GM18868 (cell line): Measurements from ENCODE around the gene CEBPZOS.

Experiments
- ATAC-seq: cut with Tn5 transposase; IDR thresholded peaks from one replicate; pipeline ENCODE4 v1.9.1; 2021; ENCODE audit warnings: mild to moderate bottlenecking, moderate library complexity; ENCODE audit not compliant: unreplicated experiment

The CEBPZOS gene

DNA sequence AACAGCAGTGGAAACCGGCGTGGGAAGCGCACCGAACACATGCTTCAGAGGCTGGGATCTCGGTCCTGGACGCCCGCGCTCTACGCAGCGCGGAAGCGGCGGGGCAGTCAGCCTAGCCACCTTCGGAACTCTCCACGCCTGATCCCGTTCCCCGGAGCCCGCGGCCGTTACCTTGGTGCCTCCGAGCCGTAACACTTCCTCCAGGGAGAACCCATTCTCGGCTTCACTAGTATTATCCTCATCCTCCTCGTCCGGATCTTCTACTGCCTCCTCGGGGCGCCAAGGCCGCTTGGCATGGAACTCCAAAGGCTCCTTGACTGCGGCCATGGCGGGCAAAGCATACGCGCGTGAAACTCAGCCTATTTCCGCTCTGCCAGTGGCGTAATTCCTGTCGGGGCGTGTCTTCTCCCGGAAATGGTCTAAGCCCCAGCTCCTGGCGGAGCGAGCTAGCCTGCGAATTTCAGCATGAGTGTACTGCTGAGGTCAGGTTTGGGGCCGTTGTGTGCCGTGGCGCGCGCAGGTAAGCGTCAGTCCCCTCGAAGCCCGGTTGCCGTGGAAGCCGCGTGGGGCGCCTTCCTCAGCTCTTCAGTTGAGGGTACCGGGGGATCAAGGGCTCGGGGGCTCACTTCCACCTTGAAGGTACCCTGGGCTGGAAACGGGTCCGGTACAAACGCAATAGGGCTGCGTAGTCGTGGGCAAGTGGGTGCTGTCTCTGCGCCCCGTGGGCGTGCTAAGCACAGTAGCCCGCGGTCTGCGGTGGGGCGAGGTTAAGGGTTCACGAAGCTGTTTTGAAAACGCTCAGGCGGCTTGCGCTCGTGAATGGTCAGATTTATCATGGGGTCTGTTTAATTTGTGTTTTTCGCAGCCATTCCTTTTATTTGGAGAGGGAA is 35.2 kb downstream of the CEBPZOS start, which contains the start of the genes CEBPZ and NDUFAF7:
Gene CEBPZ, minus strand, starts transcription at position 356 of the 890 bp plus-strand sequence. Its CDS starts 29 bp downstream, at position 327.
Gene NDUFAF7, plus strand, starts transcription at position 418 of the 890 bp plus-strand sequence. Its CDS starts 48 bp downstream, at position 466.
- peak; percentile 93 for ATAC-seq

DNA sequence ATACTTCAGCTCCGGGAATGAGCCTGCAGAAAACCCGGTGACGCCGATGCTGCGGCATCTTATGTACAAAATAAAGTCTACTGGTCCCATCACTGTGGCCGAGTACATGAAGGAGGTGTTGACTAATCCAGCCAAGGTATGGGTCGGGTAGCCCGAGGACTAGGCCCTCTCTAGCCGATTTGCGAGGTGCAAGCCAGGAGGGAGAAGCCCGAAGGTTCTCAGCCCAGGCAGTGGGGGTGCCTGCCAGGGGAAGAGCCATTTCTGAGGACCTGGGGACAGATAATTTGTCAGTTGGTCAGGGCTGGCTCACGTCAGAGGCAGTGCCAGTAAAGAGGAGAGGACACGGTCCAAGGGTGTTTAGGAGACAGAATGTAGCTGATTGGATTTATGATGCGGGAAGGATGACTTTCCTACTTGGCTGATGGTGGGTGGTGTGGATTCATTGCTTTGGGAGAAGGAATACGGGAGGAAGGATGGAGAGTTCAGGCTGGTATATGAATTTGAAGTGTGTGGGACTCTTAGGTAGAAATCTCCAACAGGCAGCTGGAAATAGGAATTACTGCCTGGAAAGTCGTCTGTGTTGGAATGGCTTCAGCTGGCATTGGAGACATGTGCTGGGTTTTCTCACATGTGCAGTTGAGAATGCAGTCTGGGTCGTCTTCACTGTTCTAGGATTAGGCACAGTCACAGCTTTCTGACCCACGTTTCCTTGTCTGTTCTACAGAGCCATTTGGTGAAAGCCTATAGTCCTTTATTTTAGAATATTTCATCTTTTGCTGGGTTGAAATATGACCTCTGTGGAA is 36.0 kb downstream of the CEBPZOS start:
- ATAC-seq: no peak

DNA sequence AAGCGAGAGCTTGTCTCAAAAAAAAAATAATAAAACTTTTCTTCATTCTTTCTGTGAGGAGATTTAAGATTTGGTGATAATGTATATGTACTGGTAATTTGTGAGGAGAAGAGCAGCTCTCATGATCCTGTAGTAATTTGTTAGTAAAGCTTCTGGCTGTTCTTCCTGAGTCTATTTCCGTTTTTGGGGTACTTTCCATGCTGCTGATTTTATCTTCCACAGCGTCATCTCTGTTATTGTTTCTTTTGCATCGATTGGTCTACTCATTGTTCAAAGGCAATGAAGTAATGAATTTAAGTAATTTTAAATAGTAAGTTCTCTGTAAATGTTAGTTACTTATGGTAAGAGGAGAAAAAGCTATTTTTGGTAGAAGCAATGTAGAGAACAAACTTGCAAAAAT is 47.1 kb downstream of the CEBPZOS start:
- no peak for ATAC-seq

DNA sequence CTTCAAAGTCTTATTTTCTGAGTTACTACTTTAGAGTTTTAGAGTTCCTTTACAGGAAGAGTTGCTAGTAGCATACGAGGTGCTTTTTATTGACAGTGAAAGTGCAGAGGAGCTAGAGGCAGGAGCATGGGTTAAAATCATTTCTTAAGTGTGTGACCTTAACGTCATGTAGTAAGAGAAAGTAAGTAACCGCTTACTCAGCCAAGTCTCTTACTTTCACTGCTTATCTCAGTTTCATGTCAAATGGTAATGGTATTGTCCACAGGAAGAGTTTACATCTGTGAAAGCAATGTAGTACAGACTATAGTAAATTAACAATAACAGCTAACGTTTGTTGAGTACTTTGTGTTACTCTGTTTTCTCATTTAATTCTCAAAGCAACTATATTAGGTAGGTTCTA is 47.7 kb downstream of the CEBPZOS start:
- peak; percentile 96 for ATAC-seq

DNA sequence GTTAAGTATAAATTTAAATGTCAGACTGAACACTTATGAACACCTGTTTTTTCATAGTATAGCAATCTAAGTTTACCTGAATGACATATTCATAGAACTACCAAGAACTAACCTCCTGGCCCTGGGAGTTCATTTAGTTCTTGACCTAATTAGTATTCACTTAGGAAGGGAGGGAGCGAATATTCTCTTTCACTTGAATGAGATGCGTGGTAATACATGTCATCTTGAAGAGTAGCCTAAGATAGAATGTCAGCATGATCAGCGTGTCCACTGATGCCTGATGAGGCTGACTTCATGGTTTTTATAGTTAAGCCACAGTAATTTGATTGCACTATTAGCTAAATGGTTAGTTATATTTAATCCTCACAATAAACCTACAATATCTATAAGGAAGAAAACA is 48.5 kb downstream of the CEBPZOS start:
- no peak for ATAC-seq

DNA sequence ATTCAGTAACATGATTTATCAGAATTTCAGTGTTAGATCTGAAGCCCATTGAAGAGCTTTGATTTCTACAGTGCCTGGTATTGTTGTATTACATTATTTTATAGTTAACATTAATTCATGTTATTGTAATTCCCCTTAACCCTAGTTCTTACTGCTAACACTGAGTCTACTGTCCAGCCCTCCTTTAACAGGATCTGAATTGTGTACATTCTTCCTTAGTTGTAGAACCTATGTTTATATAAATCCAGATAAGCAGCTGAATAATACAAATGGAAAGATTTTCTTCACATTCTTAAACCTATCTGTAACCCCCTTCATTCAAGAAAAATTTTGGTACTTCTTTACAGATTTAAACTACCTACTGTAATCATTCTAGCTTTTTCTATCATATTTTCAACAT is 49.9 kb downstream of the CEBPZOS start:
- ATAC-seq: no peak

DNA sequence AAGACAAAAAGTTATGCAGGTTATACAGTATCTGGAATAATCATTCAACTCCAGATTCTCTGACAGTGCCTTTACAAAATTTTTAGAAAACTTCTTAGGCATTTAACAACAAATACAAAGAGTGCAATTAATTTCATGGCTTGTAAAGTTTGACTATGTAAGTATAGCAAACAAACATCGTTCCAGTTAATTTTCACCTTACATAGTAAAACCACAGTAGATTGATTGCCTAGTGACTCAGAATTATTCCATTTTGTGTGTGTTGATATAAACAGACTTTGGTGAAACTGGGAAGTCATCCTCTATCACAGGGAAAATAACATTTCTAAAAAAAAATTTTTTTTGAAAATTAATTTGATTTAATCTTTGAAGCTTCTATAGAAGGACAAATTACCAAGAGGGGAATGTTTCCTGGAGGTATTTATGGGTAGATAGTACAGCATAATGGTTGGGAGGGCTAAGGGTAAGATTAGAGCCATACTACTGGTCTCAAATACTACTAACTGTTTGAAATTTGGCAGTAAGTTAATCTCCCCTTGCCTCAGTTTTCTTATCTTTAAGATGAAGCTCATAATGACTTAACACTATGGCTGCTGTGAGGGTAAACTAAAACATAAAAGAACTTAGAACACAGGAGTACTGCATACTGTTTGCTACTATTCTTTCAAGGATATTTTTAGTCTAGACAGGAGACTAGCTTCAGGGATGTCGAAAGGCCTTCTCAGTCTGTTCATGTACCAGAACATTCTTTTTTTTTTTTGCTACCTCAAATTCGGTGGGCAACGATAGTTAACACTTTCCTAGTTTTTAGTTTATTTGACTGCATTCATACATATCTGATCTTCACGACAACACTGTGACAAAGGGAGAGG is 54.8 kb downstream of the CEBPZOS start:
- ATAC-seq: no peak
